HG02588 (cell line): Measurements from ENCODE around the gene MED7.
"Not testable (repeated sequence)": the region's sequence is repeated elsewhere in the genome, so short reads cannot be mapped to it uniquely, and the experiment has no call there.

Experiments
- ATAC-seq: cut with Tn5 transposase; IDR thresholded peaks from one replicate; pipeline ENCODE4 v1.9.1; 2021; ENCODE audit warnings: mild to moderate bottlenecking, moderate library complexity; ENCODE audit not compliant: unreplicated experiment

Gene MED7

DNA sequence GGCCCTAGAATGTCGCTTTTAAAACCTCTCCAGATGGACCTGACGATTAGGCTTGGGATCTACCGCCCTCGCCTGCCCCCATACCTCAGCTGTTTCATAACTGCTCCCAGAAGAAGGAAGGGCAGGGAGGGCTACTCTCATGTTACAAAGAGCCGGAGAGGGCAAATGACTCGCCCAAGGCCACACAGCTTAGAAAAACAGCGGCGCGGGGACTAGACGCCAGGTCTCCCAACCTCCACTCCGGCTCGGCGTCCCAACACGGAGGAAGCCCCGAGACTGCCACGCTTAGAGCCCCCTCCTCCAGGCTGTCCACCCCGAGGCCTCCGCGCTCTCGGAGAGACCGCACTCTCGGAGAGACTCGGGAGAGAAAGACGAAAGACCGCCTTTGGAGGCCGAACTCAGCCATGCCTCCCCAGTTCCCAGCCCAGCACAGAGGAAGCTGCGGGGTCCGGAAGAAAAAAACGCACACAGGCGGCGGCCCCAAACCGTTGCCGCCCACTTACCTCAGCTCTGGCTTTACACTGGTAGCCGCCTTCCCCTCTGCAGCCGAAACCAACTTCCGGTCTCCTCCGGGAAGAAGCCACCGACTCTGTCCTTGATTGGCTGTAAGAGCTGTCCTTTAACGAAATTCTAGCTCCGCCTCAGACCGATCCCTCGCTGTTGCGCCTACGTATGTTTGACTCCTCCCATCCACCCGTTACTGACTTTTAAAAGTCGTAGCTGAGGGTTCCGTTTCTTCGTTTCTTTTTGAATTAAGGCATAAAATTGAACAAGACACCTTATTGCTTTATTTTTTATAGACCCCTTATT lies at the start of gene MED7:
Gene MED7, minus strand, starts transcription at position 549 of the 810 bp plus-strand sequence. CDS start 3,434 bp downstream, outside the sequence.
- ATAC-seq, result peak; percentile 99

- peak; percentile 75 for ATAC-seq
Observed at GRCh38 chr5:157189223-157189622, 46.6 kb upstream of the MED7 start.

- ATAC-seq, result no peak
Observed at GRCh38 chr5:157188270-157188669, 45.6 kb upstream of the MED7 start.

GRCh38 chr5:157187046-157187754 lies 44.5 kb upstream of the MED7 start:
- ATAC-seq, result no peak

GRCh38 chr5:157186309-157187045 lies 43.8 kb upstream of the MED7 start:
- no peak for ATAC-seq

DNA sequence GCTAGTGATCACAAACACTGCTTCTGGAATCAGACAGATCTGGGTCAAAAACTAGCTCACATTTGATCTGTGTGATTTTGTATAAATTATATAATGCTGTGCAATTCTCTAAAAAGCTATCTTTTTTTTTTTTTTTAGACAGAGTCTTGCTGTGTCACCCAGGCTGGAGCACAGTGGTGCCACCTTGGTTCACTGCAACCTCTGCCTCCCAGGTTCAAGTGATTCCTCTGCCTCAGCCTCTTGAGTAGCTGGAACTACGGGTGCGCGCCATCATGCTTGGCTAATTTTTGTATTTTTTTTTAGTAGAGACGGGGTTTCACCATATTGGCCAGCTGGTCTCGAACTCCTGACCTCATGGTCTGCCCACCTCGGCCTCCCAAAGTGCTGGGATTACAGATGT lies 42.5 kb upstream of the MED7 start:
- not testable (repeated sequence) for ATAC-seq

DNA sequence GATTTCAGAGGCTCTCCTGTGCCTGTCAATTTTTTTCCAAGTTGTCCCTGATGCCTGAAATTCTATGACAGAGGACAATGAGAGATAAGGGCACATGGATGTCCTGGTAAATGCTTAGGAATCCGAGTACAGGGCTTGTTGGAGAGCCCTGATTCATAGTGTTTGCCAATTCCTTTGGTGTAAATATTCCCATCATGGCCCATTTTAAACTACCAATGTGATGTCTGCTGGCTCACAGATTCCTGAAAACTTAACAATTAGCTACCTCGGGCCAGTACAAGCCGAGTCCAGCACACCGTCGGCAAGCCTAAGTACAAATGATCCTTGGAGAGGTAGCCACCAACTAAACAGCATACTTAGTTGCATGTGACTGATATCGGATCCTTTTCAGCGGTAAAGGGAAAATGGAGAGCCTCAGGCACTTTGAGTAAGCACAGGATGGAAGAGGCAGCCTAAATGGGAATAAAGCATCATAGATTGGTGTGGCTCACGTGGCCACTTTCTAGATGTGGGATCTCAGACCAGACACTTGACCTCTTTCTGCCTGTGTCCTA lies 41.5 kb upstream of the MED7 start:
- no peak for ATAC-seq

GRCh38 chr5:157182143-157182757 lies 39.6 kb upstream of the MED7 start:
- no peak for ATAC-seq

- ATAC-seq, result no peak
Observed at GRCh38 chr5:157180374-157181264, 38.0 kb upstream of the MED7 start, which contains the start of gene ITK. TSS of gene ITK (plus strand) at chr5:157180840. CDS start at chr5:157180978, 138 bp downstream.

GRCh38 chr5:157178966-157179365 lies 36.3 kb upstream of the MED7 start:
- ATAC-seq, result no peak

DNA sequence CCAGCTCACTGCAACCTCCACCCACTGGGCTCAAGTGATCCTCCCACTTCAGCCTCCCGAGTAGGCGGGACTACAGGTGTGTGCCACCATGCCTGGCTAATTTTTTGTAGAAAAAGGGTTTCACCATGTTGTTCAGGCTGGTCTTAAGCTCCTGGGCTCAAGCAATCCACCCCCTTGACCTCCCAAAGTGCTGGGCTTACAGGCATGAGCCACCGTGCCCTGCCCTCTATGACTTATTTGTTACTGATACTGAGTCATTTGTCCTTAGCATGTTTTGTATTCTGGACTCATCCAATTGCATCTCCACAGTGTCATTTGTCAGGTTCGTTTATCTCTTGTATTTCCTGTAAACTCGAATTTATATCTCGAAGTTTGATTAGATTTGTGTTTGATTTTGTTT lies 35.3 kb upstream of the MED7 start:
- no peak for ATAC-seq

- no peak for ATAC-seq
Observed at GRCh38 chr5:157175071-157175612, 32.5 kb upstream of the MED7 start.

DNA sequence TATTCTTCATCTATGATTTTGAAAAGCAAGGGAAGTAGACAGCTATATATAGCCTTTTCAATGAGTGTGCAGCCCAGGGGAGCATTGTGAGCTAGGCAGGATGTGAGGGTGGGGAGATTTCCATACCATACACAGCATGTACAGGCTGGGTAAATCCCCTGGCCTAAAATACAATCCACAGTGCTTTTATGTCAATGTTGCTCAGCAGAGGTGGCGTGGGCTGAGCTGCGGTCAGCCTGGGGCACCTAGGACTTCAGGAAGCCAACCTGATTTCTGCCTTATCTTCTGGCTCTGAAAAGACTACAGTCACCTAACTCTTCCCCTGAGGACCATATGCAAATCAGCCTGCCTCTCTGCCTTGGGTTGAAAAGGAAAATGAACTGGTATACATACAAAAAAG lies 29.7 kb upstream of the MED7 start:
- ATAC-seq, result peak; percentile 100

- no peak for ATAC-seq
Observed at GRCh38 chr5:157168286-157168685, 25.6 kb upstream of the MED7 start.

DNA sequence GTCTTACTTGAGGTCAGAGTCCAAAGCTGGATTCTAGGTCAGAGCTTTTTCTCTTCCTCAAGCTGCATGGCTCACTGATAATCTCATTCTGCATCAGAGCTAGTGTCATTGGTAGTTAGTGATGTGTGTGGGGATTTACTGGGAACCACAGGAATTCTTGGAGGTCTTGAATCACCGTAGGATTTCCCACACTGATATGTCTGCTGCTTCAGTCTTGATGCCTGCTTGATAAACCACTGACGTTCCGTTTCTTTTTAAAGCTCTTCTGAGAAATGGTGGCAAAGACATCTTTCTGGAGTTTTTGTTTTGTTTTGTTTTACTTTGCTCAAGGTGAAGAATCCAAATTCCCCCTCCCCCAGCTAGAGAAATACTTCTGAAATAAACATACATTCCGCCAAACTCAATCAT lies 24.6 kb upstream of the MED7 start:
- ATAC-seq, result peak; percentile 40

DNA sequence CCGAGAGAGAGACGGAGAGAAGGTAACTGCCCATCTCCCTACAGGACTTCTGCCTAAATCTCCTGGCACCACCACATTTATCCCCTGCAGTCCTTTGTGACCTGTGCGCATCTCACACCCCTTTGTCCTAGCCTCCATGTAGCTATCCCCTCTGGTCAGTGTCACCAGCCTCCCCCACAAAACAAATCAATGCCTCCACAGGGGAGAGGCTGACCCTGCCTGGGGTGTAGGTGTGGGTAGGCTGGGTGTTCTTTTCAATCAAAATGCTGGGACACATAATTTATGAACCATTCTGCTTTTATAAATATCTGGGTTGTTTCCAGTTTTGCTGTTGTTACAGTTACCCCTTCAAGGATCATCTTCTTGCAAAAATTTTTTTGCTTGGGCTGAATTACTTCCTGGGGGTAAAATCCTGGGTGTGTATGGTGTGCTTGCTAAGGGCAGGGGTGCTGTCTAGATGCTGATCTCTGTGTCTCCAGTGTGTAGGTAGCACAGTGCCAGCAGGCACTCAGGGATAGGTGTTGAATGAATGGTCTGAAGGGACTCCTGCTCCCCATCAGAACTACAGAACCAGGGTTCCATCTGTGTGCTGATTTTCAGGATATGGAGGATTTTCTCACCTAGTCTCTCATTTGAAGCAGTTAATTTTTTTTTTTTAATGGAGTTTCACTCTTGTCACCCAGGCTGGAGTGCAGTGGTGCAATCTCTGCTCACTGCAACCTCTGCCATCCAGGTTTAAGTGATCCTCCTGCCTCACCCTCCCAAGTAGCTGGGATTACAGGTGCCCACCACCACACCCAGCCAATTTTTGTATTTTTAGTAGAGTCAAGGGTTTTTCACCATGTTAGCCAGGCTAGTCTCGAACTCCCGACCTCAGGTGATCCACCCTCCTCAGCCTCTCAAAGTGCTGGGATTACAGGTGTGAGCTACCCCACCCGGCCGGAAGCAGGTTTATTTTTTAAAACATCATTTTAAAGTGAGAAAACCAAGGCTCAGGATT lies 23.8 kb upstream of the MED7 start, which contains the start of gene GARIN3:
Gene GARIN3, minus strand, starts transcription at position 51 of the 1,000 bp plus-strand sequence. CDS start 96 bp downstream, outside the sequence.
- ATAC-seq, result no peak

DNA sequence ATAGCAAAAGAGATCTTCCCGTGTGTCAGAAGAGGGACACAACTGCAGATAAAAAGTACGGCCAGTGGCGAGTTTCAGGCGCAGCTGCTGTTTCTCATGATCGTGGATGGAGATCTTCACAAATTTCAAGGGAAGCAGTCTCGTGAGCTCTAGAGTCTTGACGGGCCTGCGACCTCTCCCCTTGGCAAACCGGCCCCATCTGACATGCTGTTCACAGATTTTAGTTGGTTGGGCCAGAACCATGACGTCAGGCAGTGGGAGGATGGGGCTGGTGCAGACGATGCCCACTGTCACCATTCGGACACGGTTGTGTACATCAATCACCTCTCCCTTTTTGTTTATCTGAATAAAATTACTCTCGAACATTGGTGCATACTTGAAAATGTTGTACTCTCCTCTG lies 23.0 kb upstream of the MED7 start:
- no peak for ATAC-seq

DNA sequence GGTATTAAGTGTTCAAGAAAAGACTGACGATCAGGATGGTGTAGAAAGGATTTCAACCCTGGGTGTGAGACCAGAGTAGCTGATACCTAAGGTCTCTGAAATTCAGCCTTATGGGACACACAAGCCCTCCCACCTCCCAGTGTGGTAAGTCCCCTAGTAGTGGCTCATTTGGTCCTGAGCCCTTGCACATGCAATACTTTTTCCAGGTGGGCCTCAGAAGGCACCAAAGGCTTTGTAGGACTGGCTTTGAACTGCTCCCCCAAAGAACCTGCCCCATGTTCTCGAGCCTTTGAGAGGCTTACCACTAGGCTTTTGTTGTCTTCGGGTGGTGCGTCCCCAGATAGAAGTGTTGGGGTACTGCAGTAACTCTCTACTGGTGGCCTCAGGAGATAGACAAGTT lies 22.6 kb upstream of the MED7 start:
- no peak for ATAC-seq
